HG03066 (cell line): Measurements from ENCODE around the gene AOC2.
"Not testable (repeated sequence)": the region's sequence is repeated elsewhere in the genome, so short reads cannot be mapped to it uniquely, and the experiment has no call there.

Experiments used
- ATAC-seq: cut with Tn5 transposase; IDR thresholded peaks from one replicate; pipeline ENCODE4 v1.9.1; 2021; ENCODE audit warnings: low read depth; ENCODE audit not compliant: unreplicated experiment

AOC2 gene

DNA sequence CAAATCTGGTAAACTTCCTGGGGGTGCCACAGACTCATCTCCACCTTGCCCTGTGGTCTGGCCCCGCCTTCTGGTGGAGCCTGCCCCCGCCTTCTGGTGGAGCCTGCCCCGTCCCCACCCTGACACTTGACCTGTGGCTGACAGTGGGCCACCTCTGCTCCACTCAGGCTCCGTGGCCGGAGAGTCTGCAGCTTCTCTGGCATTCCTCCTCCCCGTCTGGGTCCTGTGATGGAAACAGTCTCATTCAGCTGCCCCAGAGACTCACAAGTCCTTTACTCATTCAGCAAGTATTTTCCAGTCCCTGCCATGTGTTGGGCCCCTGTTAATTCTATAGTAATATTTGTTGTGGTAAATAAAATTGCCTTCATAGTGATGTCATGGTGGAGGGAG, 35.2 kb downstream of the AOC2 start:
- ATAC-seq = no peak

DNA sequence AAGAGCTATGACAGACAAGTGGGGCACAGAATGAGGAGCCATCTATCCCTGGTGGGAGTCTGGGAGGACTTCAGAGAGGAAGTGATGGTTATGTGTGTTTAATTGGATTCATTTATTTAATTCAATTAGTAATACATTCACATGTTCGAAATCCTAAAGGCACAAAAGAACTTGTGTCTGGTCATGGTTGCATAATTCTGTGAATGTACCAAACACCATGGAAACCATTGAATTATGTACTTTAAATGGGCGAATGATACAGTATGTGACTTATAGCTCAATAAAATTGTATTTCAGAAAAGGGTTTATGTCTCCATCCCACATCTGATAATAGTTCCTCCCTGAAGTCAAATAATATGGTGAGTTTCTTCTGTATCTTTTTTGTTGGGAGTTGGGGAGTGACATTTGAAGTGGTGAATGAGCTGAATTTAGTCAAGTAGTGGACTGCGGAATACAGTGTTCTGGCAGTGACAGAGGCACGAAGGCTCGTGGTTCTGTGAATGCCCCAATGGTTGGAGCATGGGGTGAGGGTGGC, 36.5 kb downstream of the AOC2 start:
- no peak for ATAC-seq

GRCh38 chr17:42881706-42882105, 37.3 kb downstream of the AOC2 start:
- not testable (repeated sequence) for ATAC-seq

GRCh38 chr17:42882166-42882565, 37.8 kb downstream of the AOC2 start:
- no peak for ATAC-seq

DNA sequence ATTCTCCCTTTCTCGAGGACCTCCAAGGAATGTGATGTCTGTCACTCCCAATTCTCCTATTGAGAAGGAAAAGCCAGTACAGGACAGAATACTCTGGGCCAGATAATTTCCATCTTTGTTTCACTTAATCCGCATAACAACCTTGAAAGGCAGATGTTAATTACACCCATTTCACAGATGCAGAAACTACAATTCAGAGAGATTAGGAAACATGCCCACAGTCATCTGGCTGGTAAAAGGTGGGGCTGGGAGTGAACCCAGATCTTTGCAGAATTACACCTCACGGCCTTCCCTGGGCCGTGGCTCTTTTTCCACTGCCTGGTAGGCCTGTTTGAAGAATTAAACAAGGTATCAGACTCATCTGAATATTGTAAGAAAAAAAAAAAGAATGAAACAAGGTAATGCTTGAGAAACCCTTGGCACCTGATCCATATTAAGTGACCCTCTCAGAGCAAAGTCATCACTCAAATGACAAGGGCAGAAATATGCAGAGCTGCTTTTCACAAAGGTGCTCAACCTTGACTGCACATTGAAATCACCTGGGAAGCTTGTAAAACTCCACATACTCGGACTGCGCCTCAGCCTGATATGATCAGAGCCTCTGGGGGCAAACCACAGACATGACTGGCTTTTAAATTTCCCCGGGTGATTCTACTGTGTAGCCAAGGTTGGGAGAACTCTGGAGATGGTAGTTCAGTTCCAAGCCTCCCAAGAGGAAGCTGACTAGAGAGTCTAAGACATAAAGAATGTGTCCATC, 39.6 kb downstream of the AOC2 start:
- ATAC-seq = no peak

DNA sequence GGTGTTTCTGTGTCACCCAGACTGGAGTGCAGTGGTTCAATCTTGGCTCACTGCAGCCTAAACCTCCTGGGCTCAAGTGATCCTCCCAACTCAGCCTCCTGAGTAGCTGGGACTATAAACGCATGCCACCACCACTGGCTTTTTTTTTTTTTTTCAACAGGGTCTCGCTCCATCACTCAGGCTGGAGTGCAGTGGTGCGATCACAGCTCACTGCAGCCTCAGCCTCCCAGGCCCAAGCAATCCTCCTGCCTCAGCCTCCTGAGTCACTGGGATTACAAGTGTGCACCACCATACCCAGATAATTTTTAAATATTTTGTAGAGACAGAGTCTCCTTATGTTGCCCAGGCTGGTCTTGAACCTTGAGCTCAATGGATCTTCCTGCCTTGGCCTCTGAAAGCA, 41.4 kb downstream of the AOC2 start:
- not testable (repeated sequence) for ATAC-seq

DNA sequence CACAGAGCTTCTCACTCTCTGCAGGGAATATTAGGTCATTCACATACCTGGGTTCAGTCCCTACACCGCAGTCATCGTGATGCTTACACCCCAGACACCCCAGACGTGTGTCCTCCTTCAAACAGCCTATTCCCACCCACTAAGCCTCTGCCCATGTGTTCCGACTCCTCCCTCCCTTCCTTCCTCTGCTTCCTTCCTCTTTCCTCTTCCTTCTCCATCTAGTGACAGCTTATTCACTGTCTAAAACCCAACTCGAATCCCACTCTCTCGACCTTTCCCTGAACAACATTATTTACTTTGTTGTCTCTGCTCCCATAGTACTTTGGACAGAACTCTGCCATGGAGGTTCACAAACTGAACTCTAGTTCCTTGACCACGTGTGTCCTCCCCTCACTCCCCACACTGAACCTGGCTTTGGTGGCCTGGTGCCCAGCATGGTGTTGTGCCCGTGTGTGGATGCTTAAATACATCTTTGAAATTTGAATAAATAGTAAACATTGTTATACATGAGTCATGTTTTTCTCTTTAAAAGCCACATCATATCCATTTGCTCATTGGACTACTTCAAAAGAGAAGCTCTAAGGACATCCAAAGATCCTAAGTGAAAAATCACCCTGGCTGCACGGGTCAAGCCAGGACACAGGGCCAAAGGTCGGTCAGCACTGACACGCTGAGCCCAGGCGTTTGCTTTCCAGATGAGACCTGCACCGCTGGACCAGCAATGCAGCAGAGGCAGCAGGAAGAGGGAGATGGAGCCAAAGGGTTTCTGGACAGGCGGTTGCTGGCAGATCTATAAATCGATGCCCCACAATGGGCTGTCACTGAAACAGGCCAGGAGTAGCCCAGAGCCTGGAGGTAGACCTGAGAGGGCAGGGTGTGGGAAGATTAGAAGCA, 42.1 kb downstream of the AOC2 start:
- ATAC-seq = no peak

DNA sequence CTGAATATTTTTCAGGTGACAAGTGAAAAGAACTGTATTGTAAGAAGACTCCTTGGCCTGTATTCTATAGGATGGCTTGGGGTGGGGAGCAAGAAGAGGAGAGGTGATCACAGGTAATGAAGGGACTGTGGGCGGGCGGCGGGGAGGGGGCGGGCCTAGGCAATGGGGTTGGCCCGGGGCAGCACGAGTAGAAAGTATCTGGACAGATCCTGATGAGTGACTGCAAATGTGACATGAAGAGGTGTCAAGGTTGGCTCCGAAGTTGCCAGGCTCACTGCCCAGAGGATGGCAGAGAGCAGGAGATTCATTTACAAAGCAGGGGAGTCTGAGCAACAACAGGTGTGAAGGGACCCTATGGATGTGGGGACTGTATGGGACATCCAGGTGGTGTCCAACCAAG, 45.4 kb downstream of the AOC2 start:
- ATAC-seq = no peak

DNA sequence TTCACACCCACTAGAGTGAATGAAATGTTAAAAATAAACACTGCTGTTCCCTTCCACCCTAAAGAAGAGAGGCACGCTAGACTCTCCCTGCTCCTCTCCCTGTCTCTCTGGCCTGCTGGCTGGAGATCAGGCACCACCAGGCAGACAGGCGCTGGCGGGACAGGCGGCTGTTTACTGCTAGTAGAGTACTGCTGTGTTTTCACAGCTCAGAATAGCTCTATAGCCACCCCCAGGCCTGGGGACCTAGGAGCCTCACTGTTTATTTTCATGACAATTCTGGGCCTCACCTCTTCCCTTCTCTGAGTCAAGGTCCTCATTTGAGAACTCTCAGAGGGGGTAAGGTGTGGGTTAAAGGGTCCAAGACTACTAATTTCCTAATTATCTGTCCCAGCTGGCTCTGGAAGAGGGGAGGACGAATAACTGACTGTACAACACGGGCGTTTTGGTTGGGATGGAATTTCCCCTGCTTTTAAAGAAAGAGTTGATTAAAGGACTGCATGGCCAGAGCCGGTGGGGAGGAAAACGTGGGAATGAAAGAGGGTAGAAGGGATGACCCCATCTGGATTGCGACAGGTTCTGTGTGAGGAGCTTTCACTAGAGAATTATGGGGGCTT, 47.3 kb downstream of the AOC2 start:
- ATAC-seq = no peak

- no peak for ATAC-seq
Measured at GRCh38 chr17:42893359-42893758, 49.0 kb downstream of the AOC2 start.

- ATAC-seq = no peak
Measured at GRCh38 chr17:42894283-42895184, 50.2 kb downstream of the AOC2 start.

DNA sequence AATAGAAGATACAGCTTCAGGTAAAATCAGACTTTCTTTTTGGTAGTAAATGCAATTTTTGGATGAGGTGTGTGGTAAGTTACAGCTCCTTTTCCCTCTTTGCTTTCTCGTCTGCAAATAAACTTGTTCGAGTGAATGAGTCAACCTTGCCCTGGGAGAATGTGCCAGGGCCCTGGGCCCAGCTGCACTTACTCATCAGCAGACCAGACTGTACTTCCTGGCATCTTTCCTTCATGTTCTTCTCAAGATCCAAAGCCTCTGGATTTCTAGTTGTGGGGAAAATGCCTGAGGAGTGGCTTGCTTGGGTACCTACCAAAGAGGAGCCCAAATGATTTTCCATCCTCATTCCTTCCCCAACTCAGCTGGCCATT, 50.8 kb downstream of the AOC2 start:
- no peak for ATAC-seq

DNA sequence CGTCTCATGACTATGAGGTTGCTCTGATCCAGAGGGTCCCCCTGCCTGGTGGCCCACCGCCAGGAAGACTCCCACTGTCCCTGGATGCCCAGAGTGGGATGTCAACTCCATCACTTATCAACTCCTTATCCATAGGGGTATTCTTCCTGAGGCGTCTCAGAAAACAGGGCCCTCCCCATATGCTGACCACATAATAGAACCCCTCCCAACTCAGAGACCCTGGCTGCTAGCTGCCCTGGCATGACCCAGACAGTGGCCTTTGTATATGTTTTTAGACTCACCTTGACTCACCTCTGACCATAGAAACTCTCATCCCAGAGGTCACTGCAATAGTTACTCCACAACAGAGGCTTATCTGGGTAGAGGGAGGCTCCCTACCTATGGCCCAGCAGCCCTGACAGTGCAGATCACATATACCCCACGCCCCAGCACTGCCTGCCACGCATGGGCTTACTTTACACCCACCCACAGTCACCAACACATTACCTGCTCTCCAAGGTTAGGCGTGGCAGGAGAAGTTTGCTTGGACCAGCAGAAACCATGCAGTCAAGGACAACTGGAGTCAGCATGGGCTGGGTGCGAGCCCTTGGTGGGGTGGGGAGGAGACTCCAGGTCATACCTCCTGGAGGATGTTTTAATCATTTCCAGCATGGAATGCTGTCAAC, 53.9 kb downstream of the AOC2 start:
- no peak for ATAC-seq

DNA sequence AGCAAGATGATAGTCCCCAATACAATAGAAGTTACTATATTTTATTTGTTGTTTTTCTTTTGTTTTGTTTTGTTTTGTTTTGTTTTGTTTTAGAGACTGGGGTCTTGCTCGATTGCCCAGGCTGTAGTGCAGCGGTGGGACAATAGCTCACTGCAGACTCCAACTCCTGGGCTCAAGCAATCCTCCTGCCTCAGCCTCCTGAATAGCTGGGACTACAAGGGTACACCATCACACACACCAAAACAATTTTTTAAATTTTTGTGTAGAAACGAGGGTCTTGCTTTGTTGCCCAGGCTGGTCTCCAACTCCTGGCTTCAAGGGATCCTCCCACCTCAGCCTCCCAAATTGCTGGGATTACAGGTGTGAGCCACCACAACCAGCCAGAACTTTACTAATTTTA, 55.6 kb downstream of the AOC2 start:
- not testable (repeated sequence) for ATAC-seq
